Measurements from ENCODE around the gene PTPRU. TPM values are rescaled to one million over a fixed set of nuclear protein-coding genes. Genes with fewer than 3 reads are reported as not detected.

PTPRU gene
- total RNA-seq, 1 donor from 2014 or later, result 21.5 TPM

DNA sequence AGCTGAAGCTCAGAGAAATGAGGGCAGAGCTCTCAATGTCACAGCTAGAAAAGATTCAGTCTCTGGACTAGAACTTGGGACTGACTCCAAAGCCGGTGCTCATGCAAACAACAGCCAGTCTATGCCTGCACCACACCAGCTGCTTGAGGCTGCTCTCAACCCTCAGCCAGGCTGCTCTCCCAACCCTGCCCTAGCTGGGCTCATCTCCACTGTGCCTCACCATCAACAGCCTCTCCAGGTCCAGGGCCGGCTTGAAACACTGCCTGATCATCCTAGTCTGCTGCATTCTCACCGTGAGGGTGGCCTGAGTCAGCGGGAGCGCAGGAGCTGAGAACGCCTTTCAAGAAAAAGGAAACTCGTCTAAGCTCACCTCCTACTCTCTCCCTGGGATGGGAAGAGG is 94.5 kb downstream of the PTPRU start:
- DNase-seq (ENCODE audit: low read depth), result no peak

DNA sequence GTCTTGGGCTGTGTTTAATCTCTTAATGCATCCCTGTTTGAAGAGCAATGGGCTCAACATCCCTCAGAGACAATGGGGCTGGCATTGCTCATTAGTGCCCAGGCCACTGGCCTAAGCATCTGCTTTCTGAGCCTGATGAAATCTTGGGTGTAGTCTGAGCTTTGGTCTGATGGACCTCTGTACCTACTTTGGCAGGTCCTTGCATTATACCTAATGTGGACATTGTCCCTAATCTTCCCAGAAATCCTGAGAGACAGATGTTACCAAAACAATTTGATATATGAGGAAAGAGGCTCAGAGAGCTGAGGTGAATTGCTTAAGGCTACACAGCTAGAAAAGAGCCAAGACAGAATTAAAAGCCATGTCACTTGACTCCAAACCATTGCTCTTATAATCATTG is 95.0 kb downstream of the PTPRU start:
- no peak for DNase-seq (ENCODE audit: low read depth)

DNA sequence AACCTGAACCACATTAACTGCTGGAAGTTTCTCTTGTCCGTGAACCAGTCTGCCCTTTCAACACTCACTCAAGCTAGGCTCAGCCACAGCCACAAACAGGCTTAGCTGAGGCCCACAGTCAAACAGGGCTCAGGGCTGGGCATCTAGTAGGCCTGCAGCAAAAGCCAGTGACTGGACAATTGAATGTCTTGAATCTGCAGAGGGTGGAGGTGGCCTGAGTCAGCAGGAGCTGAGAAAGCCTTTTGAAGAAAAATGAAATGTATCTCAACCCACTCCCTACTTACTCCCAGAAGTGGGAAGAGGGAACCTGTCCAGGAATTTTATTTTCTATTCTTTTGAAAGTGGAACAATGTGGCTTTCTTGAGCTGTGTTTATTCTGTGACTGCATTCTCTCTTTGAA is 95.4 kb downstream of the PTPRU start:
- no peak for DNase-seq (ENCODE audit: low read depth)

DNA sequence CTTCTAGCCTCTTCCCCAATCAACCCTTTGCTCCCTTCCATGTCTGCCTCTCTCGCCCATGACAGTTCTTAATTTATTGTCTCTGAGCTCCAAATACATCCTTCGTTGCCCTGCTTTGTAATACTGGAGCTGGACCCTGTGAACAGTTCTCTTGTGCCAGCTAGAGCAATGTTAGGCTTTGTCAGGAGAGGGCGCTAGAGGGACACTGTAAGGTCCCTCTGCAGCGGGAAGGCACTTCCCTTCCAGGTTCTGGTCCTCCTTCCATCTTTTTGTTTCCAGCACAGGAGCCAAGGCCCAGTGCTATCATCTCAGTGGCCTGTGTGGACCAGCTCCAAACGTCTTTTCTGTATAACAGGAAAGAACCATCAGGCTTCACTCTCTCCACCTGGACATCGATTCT is 95.9 kb downstream of the PTPRU start:
- peak; percentile 16 for DNase-seq (ENCODE audit: low read depth)

DNA sequence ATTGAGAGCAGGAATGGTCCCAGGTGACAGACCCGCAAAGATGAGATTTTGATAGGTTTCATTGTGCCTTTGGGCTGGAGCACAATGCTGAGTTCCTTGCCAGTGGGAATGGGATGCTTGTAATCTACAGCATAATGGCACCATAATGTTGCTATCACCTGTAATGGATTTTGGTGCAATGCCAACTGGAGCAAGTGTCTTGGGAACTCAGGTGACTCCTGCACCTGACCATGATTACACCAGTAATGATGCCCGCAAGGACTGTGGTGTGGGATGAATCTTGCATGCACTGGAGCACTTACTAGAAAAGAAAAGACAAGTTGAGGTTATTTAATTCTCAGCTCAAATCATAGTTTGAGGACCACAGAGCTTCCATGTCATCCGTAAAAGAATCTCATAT is 96.7 kb downstream of the PTPRU start:
- DNase-seq (ENCODE audit: low read depth), result no peak

DNA sequence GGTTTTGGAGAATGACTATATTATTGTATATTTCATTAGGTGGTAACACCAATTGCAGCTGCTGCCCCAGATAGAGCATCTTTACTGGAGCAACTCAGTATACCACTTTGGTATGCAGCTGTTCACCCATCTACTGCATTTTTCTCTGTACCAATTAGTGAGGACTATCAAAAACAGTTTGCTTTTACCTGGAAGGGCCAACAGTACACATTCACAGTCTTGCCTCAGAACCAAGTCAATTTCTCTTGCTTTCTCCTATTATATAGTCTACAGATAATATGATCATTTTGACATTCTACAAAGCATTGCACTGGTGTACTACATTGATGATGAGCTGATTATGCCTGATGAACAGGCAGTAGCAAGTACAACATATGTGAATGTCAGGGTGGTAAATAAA is 99.3 kb downstream of the PTPRU start:
- no peak for DNase-seq (ENCODE audit: low read depth)

DNA sequence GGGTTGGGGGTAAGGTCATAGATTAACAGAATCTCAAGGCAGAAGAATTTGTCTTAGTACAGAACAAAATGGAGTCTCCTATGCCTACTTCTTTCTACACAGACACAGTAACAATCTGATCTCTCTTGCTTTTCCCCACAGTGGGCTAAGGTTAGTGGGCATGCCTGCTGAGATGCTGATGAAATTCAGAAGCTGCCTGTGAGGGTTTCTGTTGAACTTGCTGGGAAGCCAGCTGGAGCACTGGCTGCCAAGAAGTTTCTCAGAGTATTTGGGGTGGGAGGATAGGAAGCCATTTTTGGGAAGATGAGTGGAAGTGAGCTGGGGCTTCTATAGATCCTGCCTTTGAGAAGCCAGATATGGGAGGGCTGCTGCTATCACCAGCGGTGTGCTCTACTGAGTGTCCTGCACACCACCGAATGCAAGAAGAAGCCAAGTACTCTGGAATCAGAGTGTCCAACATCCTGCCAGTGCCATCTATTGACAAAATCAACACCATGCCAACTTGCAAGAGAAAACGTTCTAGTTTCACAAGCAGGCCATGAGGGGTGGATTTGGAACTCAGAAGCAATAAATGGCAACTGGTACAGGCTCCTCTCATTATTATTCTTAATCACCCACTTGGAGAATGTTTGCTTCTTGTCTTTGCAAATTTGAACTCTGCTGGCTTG is 102.7 kb downstream of the PTPRU start:
- DNase-seq (ENCODE audit: low read depth), result no peak

DNA sequence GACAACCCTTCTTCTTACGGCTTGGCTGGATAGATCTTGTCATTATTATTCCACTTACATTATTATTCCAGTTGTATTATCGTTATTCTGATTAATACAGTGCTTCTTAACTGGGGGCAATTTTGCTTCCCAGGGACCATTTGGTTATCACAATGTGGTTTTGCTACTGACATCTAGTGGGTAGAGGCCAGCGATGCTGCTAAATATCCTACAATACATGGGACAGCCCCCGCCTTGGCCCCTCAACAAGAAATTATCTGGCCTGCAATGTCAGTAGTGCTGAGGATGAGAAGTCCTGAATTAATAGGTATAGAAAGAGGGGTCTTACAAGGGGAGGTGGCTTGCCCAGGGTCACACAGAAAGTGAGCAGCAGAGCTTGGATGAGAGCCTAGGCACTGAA is 105.6 kb downstream of the PTPRU start:
- DNase-seq (ENCODE audit: low read depth), result no peak

DNA sequence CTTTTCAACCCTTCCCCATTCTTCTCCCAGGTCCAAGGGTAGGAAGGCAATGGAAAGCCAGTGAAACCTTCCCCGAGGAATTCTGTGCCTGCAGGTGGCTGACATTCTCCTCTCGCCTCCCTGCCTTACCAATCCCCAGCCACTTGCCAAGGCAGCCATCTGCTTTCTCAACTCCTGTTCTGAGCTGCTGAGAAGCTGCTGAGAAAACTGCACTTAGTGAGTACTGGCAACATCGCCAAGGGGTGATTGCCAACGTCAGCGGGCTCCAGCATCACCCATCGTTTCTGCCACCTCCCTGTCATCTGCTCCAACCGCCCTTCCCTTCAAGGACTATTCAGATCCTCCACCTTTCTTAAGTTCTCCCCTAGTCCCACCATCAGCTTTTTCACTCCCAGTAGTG is 106.0 kb downstream of the PTPRU start:
- no peak for DNase-seq (ENCODE audit: low read depth)

DNA sequence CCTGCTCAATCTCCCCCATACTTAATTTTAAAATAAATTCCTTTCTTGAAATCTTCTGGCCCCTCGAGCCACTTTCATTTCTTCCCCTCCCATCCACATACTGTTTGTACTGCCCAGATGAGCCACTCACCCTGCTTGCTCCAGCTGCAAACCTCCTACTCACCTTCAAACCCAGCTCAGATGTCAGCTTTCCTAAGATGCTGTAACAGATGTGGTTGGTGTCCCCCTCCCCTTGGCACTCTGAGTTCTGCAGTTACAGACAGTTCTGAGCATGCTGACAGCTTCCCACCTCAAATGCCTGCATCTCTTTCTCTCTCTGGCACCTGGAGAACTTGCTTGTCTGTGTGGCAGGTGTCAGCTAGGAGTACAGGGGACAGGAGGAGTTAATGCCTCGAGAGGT is 106.7 kb downstream of the PTPRU start:
- no peak for DNase-seq (ENCODE audit: low read depth)

DNA sequence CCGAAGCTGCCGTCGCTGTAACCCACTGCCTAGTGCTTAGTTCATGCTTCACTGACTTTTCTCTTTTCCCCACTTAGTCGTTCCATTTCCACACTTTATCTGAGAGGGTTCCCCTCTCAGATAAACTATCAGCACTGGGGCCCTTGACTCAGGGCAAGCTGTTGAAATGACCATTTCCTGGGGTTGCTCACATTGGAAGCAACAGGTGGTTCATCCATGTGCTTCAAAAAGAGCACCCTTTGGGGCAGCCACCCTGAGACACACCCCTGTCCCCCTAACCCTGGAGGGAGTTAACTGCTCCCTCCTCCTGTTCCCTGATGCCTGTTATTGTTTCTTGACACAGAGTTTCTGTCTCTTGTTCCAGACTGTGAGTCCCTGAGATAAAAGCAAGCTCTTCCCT is 107.2 kb downstream of the PTPRU start:
- DNase-seq (ENCODE audit: low read depth), result no peak

DNA sequence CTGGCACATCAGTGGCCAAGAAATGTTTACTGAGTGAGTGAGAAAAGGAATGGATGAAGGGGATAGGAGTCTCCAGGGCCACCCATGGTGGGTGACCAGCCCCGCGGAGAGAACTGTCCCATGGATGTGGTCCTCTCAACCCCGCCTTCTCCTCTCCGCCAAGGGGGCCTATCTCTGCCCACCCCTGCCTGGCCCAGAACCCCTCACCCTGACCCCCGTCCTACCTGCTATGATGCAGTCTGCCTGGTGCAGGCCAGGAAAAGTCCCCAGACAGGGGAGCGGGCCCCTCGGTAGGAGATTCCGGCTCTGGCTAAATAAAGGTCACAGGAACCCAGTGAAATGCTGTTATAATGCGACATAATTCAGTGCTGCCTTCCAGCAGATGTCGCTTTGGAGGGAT is 107.6 kb downstream of the PTPRU start:
- no peak for DNase-seq (ENCODE audit: low read depth)

DNA sequence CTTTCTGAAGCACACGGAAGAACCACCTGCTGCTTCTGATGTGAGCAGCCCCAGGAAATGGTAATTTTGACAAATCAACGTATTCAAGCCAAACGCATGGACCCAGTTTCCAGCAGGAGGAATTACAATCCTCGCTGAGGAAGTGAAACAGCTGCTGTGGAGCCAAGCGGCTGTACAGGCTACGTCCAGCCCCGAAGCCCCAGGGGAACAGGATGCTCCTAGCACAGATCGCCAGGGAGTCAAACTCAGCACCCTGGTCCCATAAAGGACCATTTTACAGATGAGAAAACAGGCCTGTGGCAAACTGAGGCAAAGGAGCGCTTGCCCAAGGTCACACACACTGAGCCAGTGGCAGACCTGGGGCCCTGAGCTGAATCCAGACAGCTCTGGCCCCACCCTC is 108.0 kb downstream of the PTPRU start:
- no peak for DNase-seq (ENCODE audit: low read depth)

DNA sequence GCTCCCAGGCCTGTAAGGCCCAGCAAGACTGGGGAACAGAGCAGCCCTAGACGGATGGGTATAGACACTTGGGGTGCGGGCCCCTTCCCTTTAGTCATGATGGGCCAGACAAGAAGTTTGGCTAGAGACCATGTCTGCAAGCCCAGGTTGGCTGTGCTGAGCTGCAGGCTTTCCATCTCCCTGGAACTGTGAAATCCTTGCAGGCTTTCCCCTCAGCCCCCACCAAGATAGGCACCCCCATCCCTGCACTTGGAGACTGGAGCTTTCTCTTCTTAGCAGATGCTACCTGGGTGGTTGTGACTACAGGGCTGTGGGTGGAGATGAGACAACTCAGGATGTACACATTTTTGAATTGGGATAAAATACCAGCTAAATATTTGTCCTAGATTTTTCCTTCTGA is 110.3 kb downstream of the PTPRU start:
- DNase-seq (ENCODE audit: low read depth), result no peak

DNA sequence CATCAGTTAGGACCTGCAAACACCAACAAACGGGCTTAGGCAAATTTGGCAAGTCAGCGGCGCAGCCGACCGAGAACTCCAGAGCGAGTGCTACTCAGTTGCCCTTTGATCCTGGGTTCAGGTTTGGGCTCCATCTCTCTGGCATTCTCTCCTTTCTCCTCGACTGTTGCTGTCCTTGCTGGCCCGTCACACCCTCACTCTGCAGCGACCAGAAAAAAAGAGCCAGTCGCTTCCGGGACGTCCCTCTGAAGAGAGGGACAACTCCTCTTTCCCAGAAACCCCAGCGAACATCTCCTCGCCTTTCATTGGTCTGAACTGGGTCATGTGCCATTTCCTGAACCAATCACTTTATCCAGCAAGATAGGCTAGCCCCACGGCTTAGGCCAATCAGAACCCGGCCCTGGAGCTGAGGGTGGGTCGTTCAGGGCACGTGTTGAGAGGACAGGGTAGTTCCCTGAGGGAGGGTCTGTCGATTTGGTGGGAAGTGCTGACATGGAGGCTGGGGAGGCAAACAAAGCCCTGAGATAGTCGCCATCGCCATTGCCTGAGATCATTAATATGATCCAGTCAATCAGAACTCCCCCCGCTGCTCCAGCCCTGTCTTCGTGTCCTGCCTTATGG is 113.7 kb downstream of the PTPRU start:
- no peak for DNase-seq (ENCODE audit: low read depth)

DNA sequence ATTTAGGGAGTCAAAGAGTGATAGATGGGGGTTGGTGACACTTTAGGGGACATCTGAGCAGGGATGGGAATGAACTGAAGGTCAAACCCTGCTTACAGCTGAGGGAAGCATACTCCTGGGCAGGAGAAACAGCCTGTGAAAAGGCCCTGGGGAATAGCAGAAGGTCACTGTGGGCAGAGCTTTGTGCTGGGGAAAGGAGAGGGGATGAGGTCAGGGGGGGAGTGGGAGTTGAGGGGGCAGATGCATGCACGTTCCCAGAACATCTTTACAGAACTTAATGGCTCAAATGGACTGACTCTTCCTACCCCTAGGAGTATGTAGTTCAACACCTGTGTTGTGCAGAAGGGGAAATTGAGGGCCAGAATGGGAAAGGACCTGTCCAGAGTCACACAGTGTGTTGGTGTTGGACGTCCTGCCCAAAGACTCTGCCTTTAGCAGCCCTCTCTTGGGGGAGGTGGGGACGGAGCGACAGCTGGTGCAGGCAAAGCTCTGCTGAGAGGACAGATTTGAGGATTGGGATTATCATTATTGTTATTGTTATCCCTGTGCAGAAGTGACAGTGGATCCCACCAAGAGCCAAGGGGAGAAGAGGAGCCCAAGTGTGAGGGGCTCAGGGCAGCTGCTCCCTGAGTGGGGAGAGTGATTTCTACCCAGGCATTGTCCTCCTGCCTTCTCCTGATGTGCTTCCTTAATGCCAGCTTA is 116.5 kb downstream of the PTPRU start:
- DNase-seq (ENCODE audit: low read depth), result no peak

DNA sequence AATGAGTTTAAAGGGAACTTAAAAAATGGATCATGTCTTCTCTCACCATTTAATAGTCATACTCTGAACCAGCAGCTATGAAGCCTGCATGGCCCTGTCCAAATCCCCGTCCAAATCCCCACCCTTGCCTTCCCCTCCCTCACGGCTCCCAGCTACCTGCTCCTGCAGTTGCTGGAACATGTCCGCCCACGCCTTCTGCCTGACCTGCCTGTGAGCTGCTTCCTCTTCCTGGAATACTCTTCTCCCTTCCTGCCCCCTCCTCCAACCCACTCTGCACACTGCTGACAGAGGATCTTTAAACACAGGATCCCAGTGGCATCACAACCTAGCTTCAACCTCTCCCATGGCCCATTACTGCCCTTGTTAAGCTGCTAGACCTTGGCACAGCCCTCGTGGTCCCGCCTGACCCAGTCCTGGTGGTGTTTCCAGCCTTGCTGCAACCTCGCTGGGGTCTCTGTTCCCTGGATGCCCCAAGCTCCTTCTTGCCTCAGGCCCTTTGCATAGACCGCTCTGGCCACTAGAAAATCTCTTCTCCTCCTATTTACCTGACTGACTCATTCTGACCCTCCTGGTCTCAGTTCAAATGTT is 118.3 kb downstream of the PTPRU start:
- DNase-seq (ENCODE audit: low read depth), result no peak

DNA sequence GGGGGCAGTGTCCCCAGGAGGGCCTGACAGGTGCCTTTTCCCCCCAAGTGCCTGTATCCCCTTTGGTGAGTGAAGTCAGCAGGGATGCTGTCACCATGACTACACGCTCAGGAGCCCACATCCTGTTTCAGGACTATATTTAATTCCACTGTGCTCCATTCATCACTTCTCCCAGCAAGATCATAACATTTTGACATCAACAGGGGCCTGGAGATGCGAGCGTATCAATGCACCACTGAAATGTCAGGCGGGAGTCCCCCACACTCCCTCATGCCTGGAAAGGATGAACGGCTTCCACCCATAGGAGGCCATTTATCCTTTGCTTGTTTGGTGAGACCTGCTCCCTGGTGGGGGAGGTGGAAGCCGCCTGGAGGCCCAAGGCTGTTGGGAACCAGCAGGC is 119.1 kb downstream of the PTPRU start:
- DNase-seq (ENCODE audit: low read depth), result no peak

DNA sequence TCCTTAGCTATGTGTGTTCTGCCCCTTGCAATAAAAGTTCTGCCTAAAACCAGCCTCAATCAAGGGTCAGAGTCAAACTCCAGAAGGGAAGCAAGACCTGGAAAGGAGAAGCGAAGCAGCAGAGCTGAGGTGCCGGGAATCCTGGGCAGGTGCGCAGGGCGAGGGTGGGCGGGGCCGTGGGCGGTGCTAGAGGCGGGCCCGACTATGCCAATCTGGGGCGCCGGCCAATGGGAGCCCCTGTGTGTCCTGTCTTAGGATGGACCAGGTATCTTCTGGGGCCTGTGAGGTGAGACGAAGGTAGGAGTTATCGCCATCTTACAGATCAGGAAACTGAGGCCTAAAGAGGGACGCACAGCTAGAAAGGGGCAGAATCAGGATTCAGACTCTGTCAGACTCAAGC is 120.3 kb downstream of the PTPRU start:
- DNase-seq (ENCODE audit: low read depth), result no peak

DNA sequence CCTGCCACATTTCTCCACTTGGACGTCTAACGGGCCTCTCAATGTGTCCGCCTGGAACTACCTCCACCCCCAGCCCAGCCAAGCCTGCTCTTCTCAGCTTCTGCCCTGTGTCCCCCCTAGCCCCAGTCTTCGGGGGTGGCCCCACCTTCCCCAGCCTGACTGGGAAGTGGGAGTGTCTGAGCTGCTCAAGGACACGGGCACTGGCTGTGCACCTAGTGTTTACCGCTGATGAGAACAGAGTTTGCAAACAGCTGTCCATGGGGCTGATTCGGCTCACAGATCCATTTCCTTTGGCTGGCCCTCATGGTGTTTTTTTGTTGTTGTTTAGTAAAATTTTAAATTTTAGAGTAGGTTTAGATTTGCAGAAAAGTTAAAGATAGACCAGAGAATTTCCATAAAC is 121.1 kb downstream of the PTPRU start:
- DNase-seq (ENCODE audit: low read depth), result no peak

DNA sequence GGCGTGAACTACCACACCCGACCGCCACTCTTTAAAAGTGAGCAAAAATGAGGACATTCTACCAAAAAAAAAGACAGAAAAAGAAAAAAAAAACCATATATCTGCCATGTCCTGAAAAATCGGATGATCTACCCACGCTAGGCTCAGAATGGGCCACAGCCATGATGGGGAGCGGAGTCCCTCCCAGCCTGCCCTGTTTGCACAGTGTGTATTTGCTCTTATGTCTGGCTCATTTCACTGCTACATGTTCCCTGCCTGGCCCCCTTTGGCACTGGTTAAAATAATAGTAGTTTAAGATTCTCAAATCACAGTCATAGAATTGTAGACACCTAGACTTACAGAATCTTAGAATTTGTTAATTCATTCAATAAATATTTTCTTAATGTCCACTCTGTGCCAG is 121.9 kb downstream of the PTPRU start:
- DNase-seq (ENCODE audit: low read depth), result no peak

DNA sequence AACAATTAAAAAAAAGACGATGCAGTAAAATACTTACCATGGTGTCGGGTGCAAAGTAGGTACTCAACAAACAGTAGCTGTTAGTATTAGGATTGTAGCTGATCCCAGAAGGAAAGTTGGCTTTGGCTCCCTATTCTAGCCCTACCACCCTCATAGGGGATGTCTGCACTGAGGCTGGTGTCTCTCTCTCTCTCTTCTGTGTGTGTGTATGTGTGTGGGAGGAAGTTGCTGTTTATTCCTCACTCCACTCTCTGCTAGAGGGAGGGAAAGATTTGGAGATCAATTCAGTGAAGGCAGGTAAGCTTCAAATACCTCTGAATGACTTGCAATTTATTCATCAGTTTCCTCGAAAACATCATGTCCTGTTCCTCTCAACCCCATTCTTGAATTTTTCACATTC is 124.4 kb downstream of the PTPRU start:
- DNase-seq (ENCODE audit: low read depth), result no peak

DNA sequence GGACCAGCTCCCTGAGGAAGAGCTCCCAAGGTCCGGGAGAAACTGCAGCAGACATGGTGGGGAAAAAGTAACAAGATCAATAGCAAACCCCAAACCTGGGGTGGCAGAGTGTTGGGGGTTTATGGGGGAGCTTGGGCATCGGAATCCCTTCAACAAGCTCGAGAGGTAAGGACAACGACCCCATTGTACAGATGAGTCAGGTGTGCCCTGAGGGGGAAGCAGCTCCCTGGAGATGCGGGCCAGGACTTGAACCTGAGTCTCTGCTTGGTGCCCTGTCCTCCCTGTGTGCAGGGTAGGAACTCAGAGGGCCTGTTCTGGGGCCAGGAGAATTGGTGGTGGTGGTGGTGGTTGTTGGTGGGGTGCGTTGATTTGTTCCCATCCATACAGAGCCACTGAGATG is 125.4 kb downstream of the PTPRU start:
- no peak for DNase-seq (ENCODE audit: low read depth)
